H4 (cell line): ENCODE measurements around the gene SCMH1. TPM values are rescaled to one million over a fixed set of nuclear protein-coding genes. Genes with fewer than 3 reads are reported as not detected.

ENCODE experiments used
- DNase-seq: peaks from one replicate; pipeline ENCODE4 v3.0.0-alpha.2; 2015; ENCODE audit warnings: low spot score
- total RNA-seq: library from RNA; depleted of rRNA; stranded (reverse); fragments of >200 nt; shearing (Covaris generic); gene quantifications from 2 replicates; pipeline ENCODE4 v1.2.3, GENCODE V29; 2014; rRNA removed

The SCMH1 gene
- total RNA-seq, 1 experiment from 2014 or later: 20.9 TPM

DNA sequence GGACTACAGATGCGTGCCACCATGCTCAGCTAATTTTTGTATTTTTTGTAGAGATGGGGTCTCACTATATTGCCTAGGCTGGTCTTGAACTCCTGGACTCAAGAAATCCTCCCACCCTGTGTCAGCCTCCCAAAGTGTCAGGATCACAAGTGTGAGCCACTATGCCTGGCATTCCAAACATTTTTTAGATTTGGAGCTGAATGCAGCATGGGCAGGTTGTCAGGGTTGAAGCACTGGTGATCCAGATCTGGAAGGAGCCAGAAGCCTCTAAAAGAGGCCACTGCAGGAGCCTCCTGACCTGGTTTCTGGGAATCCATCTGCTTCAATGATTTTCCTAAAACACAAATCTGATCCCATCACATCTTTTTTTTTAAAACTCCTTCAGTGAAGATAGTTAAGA, 264.4 kb downstream of the SCMH1 start:
- no peak for DNase-seq

Other genes starting within 250 kb of the SCMH1 start
- not detected in 2 replicates for gene SLFNL1, start 220.6 kb downstream of the SCMH1 start, total RNA-seq
- gene FOXO6, start 119.1 kb upstream of the SCMH1 start, total RNA-seq: 0.35 and 0.45 TPM in 2 replicates
- gene EDN2, start 242.4 kb upstream of the SCMH1 start, total RNA-seq: 0.50 TPM in 1 of 2 replicates, not detected in the other